Upper lobe of left lung (tissue), 4 donors: ENCODE results near the gene PHKB.

Experiments used
- CTCF ChIP-seq, 6 experiments: fragments of 450-650 bp in 4 of 6; fragments of 200-600 bp in 2 of 6; sonication (generic) in 2 of 6; IDR thresholded peaks; one replicate each; pipeline ENCODE4 v1.5.1; 2016 to 2019; ENCODE audit warnings: antibody characterized with exemption in 6 of 6
- EP300 ChIP-seq, 4 donors: sonication (generic); formaldehyde crosslinking; IDR thresholded peaks; one replicate each; pipeline ENCODE4 v1.5.1; 2017; ENCODE audit warnings: antibody characterized with exemption in 4 of 4, control low read depth in 2 of 4
- POLR2A ChIP-seq, 4 donors: fragments of 450-650 bp; IDR thresholded peaks; one replicate each; pipeline ENCODE4 v1.5.1; 2016 to 2017; ENCODE audit warnings: antibody characterized with exemption in 4 of 4, mild to moderate bottlenecking in 2 of 4

- no peak for TF ChIP-seq CTCF (IDR thresholded peaks at IDR 0.05)
- TF ChIP-seq POLR2A (IDR thresholded peaks at IDR 0.05) = no peak
- TF ChIP-seq EP300 (IDR thresholded peaks at IDR 0.05) = no peak
These were observed 115.9 kb downstream of the PHKB start for GRCh38 chr16:47577029-47577428.
